ENCODE data around the gene ZFYVE9. TPM values are rescaled to one million over a fixed set of nuclear protein-coding genes. Genes with fewer than 3 reads are reported as not detected.

ZFYVE9 gene
- total and polyA plus RNA-seq, 2 of the 4 experiments (the other 2 are of a cell fraction): 8.3 to 28.7 TPM

DNA sequence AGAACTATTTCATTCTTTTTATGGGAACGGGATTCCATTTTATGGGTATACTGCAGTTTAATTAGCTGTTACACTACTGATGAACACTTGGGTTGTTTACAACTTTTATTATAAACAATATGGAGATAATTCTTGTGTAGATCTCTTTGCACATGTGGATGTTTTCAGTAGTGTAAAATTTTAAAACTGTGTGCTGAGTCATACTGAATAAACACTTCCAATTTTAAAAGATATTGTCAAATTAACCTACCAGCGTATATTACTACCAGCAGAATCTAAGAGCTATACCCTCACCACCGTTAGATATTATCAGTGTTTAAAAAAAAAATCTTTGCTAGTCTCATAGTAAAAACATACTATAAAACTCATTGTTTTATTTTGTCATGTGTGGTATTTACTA lies 118.0 kb downstream of the ZFYVE9 start:
- peak; percentile 67; the same call in 1 of the 2 replicates for ATAC-seq (ENCODE audit: low read depth)
- no peak overlapping the region for H4K8ac ChIP-seq (ENCODE audit: low read depth in 2 of 2, low read length in 2 of 2)
- H3K36me3 ChIP-seq (ENCODE audit: control insufficient read depth, insufficient read depth, low read length): no peaks in the 10 kb centered on the region
- TF ChIP-seq POLR2A (IDR thresholded peaks at IDR 0.05; ENCODE audit: low read depth, low read length) (no peak), CHD1 (IDR thresholded peaks at IDR 0.05; ENCODE audit: low read depth, low read length) (no peak), NFE2L2 (IDR thresholded peaks at IDR 0.05; ENCODE audit: low read depth, low read length) (peak; percentile 74; the same call in 1 of the 2 replicates)
- peaks cover 6% of the 10 kb centered on the region for H3K4me1 ChIP-seq (ENCODE audit: control insufficient read depth, insufficient read depth, low read length)
- H4K20me1 ChIP-seq (ENCODE audit: insufficient read depth, low read length): no peaks in the 10 kb centered on the region
- H3K27ac ChIP-seq (ENCODE audit: insufficient read depth, low read length): no peak overlapping the region
- DNase-seq: peak; percentile 16
- no peak overlapping the region for H2BK15ac ChIP-seq (ENCODE audit: low read depth, low read length)
- no peak overlapping the region for H3K4me2 ChIP-seq (ENCODE audit: low read depth, low read length)
- no peak overlapping the region for H3K9ac ChIP-seq (ENCODE audit: low read depth, low read length)
- in situ Hi-C loops (cut with MboI; ENCODE audit: low sequenced_read_pairs): no loop called here
- H3K56ac ChIP-seq (ENCODE audit: extremely low read depth, insufficient read depth, low read length): no peak overlapping the region
- H4K91ac ChIP-seq (ENCODE audit: insufficient read depth, low read depth, low read length): no peak overlapping the region
- POLR2A ChIA-PET (ENCODE audit: unreplicated experiment): no interaction called here
- no CpG with 5 or more reads among the region's 3 CpGs for WGBS, 2 experiments (ENCODE audit: extremely low coverage in 2 of 2, insufficient read length in 1 of 2)
- no peak overlapping the region for H3K18ac ChIP-seq (ENCODE audit: low read depth, low read length)
- no peak overlapping the region for H2BK20ac ChIP-seq (ENCODE audit: low read depth, low read length)
- H3K9me3 ChIP-seq (ENCODE audit: control insufficient read depth, insufficient read depth, low read length): no peaks in the 10 kb centered on the region
- no peak overlapping the region for H3K4me3 ChIP-seq (ENCODE audit: insufficient read depth, low read depth, low read length)
- intact Hi-C loops (cut with micrococcal nuclease): no loop called here
- no peak overlapping the region for H3K4ac ChIP-seq (ENCODE audit: low read depth, low read length)
- no peak overlapping the region for H4K5ac ChIP-seq (ENCODE audit: low read depth, low read length)
- H3K9me1 ChIP-seq (ENCODE audit: insufficient read depth, low read length): 0 out of 2 replicates have a peak, but pooled peaks cover 2% of the 10 kb centered on the region
- H3K23ac ChIP-seq (ENCODE audit: low read depth, low read length): no peak overlapping the region
- CTCF ChIA-PET: no interaction called here
- H2AFZ ChIP-seq (replicated peaks; ENCODE audit: low read length, poor library complexity): no peak overlapping the region
- H3K79me1 ChIP-seq (ENCODE audit: low read depth in 1 of 2, low read length in 2 of 2): peaks cover 5 to 7% of the 10 kb centered on the region in 2 experiments; a peak in 2 of 4 replicates
- BruUV-seq (replicated peaks): no TSS peak
- peak overlapping the region; percentile 57 for H2BK5ac ChIP-seq (ENCODE audit: low read depth, low read length, poor library complexity, severe bottlenecking)
- no peak overlapping the region for H2AK5ac ChIP-seq (ENCODE audit: low read depth, low read length)
- H2BK120ac ChIP-seq (ENCODE audit: low read depth, low read length): no peak overlapping the region
- dilution Hi-C loops (cut with HindIII; ENCODE audit: low sequenced_read_pairs, unreplicated experiment): no loop called here
- no peaks in the 10 kb centered on the region for H3K27me3 ChIP-seq (ENCODE audit: control insufficient read depth, insufficient read depth, low read length)
- H2AK9ac ChIP-seq (replicated peaks; ENCODE audit: low read depth, low read length, poor library complexity): no peak overlapping the region
- H3K14ac ChIP-seq (replicated peaks; ENCODE audit: low read depth, low read length): no peak overlapping the region

Measured in IMR-90 (cell line).